Urinary bladder (tissue), 4 donors: ENCODE results near the gene TARDBP. TPM values are rescaled to one million over a fixed set of nuclear protein-coding genes. Genes with fewer than 3 reads are reported as not detected.

ENCODE experiments used
- DNase-seq: peaks from one replicate; pipeline ENCODE4 v3.0.0-alpha.2; 2015; ENCODE audit errors: extremely low spot score
- H3K27ac ChIP-seq: one replicate; pipeline ENCODE4 v1.5.1; 2013; ENCODE audit warnings: low read depth, mild to moderate bottlenecking, moderate library complexity
- H3K36me3 ChIP-seq: one replicate; pipeline ENCODE4 v1.6.1; 2013; ENCODE audit warnings: mild to moderate bottlenecking, moderate library complexity; ENCODE audit not compliant: insufficient read depth
- H3K4me1 ChIP-seq: one replicate; pipeline ENCODE4 v1.6.1; 2013; ENCODE audit warnings: mild to moderate bottlenecking, moderate library complexity; ENCODE audit not compliant: insufficient read depth
- H3K4me3 ChIP-seq: one replicate; pipeline ENCODE4 v1.5.1; 2013; ENCODE audit warnings: low read depth, low read length
- whole genome bisulfite sequencing: extraction: QIAGEN DNeasy Blood & Tissue Kit; methylation state at CpG from one replicate; pipeline ENCODE4 v1.1.7; 2013; 5-methylcytosine and 5-hydroxymethylcytosine counted together
- polyA plus RNA-seq: library from polyadenylated mRNA; stranded (reverse); fragments of 200-250 nt; gene quantifications from one replicate; pipeline ENCODE4 v1.2.3, GENCODE V29; 2013
- total RNA-seq: library from RNA; depleted of rRNA; stranded (reverse); fragments of >200 nt; gene quantifications from one replicate; pipeline ENCODE4 v1.2.3, GENCODE V29; 2014
- donor health status: healthy with polysubstance abuse.
- donor health status: healthy.

Gene TARDBP
- total RNA-seq, result 108 TPM
- 144 TPM for polyA plus RNA-seq

GRCh38 chr1:11012260-11013159 is at the start of gene TARDBP:
Gene TARDBP, plus strand, starts transcription at chr1:11012654. Its CDS starts 1,074 bp downstream, at chr1:11013728.
- peaks cover 7% of the 10 kb centered on the region for H3K36me3 ChIP-seq
- peak; percentile 82 for DNase-seq
- under 1% methylated on average over 94 of the region's 94 CpGs for WGBS
- H3K27ac ChIP-seq, result peak within 1 kb of the TSS; percentile 94
- H3K4me1 ChIP-seq, result no peaks in the 10 kb centered on the region
- peak within 1 kb of the TSS; percentile 98 for H3K4me3 ChIP-seq

GRCh38 chr1:10965546-10966226 is 46.8 kb upstream of the TARDBP start:
- no peak overlapping the region for H3K27ac ChIP-seq
- no peaks in the 10 kb centered on the region for H3K36me3 ChIP-seq
- no peak overlapping the region for H3K4me3 ChIP-seq
- DNase-seq, result no peak
- no peaks in the 10 kb centered on the region for H3K4me1 ChIP-seq
- 42% methylated on average over 10 of the region's 10 CpGs for WGBS

DNA sequence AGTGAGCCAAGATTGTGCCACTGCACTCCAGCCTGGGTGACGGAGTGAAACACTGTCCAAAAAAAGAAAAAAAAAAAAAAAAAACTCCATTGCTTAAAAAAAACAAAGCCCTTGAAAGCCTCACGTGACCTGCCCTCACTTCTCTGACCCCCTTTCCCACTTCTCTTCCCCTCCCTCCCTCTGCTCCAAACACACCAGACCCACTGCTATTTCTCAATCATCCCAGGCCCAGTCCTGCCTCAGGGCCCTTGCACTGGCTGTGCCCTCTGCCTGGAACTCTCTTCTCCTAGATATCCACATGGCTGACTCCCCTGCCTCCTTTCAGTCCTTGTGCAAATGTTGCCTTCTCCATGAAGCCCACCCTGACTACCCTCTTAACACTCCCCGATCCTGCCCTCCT is 45.4 kb upstream of the TARDBP start:
- no peaks in the 10 kb centered on the region for H3K36me3 ChIP-seq
- no peak for DNase-seq
- no peaks in the 10 kb centered on the region for H3K4me1 ChIP-seq
- WGBS, result 84% methylated on average over 3 of the region's 3 CpGs
- no peak overlapping the region for H3K4me3 ChIP-seq
- H3K27ac ChIP-seq, result no peak overlapping the region

- H3K36me3 ChIP-seq, result no peaks in the 10 kb centered on the region
- 34% methylated on average over 13 of the region's 13 CpGs for WGBS
- no peak overlapping the region for H3K27ac ChIP-seq
- H3K4me1 ChIP-seq, result no peaks in the 10 kb centered on the region
- DNase-seq, result no peak
- peak overlapping the region; percentile 19 for H3K4me3 ChIP-seq
Observed at GRCh38 chr1:10968411-10968826, 44.0 kb upstream of the TARDBP start.

GRCh38 chr1:10969267-10969970 is 43.0 kb upstream of the TARDBP start:
- Histone ChIP-seq H3K27ac (no peak overlapping the region), H3K4me3 (no peak overlapping the region), H3K36me3 (no peaks in the 10 kb centered on the region), H3K4me1 (no peaks in the 10 kb centered on the region)
- no peak for DNase-seq
- WGBS, result 67% methylated on average over 14 of the region's 14 CpGs

DNA sequence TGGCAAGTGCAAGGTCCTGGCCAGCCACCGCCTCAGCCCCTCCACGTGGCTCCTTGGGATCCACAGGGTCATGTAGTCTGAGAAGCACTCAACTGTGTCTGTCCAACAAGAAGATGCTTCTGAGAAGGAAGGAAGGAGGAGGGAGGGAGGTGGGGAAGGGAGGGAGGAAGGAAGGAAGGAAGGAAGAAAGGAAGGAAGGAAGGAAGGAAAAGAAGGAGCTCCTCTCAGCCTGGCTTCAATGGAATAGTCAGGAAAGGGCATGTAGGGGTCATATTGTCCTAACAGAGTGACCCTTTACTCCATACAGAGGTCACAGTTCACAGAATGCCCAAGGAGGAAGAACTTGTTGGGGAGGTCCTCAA is 42.5 kb upstream of the TARDBP start:
- H3K27ac ChIP-seq, result no peak overlapping the region
- H3K36me3 ChIP-seq, result no peaks in the 10 kb centered on the region
- H3K4me3 ChIP-seq, result no peak overlapping the region
- H3K4me1 ChIP-seq, result no peaks in the 10 kb centered on the region
- WGBS, result 56% methylated on average over 2 of the region's 2 CpGs
- no peak for DNase-seq

- no peaks in the 10 kb centered on the region for H3K4me1 ChIP-seq
Observed at GRCh38 chr1:10973552-10973951, 38.9 kb upstream of the TARDBP start.

DNA sequence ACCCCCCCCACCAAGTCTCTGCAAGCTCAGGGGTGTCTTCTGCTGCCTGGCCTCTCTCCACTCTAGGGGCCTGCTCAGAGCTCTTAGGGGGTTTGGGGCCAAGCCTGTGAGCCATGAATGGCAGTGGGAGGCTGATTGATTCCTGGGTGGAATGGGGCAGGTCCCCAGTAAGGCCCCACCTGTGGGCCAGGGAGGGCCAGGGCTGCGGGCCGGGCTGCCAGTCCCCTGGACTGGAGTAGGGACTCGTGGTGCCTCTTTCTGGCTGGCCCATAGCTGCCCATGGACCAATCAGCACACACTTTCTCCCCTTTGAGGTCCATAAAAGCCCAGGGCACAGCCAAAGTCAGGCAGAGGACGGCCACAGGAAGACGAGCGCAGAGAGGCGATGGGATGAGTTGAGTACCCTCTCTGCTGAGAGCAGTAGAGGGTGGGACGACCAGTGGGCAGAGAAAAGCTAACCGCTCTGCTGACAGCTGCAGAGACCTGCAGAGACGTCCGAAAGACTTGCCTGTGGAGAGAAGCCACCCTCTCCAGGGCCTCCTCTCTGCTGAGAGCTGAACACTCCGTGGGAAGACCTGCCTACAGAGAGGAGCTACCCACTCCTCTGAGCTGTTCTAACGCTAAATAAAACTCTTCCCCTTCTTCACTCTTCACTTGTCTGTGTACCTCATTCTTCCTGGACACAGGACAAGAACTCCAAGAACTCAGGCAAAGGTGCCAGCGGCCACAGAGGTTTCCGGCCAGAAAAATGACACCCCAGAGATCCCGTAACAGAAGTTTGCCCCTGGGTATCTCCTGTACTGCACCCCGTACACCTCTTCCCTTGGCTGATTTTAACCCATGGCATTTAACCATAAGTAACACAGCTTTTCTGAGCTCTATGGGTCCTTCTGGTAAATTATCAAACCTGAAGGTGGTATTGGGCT is 38.2 kb upstream of the TARDBP start:
- DNase-seq, result no peak
- Histone ChIP-seq H3K27ac (no peak overlapping the region), H3K4me3 (no peak overlapping the region), H3K4me1 (no peaks in the 10 kb centered on the region), H3K36me3 (no peaks in the 10 kb centered on the region)
- whole genome bisulfite sequencing, result 83% methylated on average over 17 of the region's 17 CpGs

More at GRCh38 chr1:10973552-10973951, 38.9 kb upstream of the TARDBP start:
- H3K36me3 ChIP-seq, result no peaks in the 10 kb centered on the region
- WGBS, result 41% methylated on average over 10 of the region's 10 CpGs
- H3K4me3 ChIP-seq, result no peak overlapping the region
- no peak for DNase-seq
- H3K27ac ChIP-seq, result no peak overlapping the region

GRCh38 chr1:10975567-10976326 is 36.7 kb upstream of the TARDBP start:
- no peaks in the 10 kb centered on the region for H3K4me1 ChIP-seq
- DNase-seq, result no peak
- H3K4me3 ChIP-seq, result no peak overlapping the region
- no peaks in the 10 kb centered on the region for H3K36me3 ChIP-seq
- H3K27ac ChIP-seq, result no peak overlapping the region
- 52% methylated on average over 19 of the region's 19 CpGs for WGBS

GRCh38 chr1:10978719-10979118 is 33.7 kb upstream of the TARDBP start:
- H3K4me1 ChIP-seq, result no peaks in the 10 kb centered on the region
- 68% methylated on average over 4 of the region's 4 CpGs for WGBS
- no peak overlapping the region for H3K27ac ChIP-seq
- no peak overlapping the region for H3K4me3 ChIP-seq
- no peak for DNase-seq
- H3K36me3 ChIP-seq, result no peaks in the 10 kb centered on the region

DNA sequence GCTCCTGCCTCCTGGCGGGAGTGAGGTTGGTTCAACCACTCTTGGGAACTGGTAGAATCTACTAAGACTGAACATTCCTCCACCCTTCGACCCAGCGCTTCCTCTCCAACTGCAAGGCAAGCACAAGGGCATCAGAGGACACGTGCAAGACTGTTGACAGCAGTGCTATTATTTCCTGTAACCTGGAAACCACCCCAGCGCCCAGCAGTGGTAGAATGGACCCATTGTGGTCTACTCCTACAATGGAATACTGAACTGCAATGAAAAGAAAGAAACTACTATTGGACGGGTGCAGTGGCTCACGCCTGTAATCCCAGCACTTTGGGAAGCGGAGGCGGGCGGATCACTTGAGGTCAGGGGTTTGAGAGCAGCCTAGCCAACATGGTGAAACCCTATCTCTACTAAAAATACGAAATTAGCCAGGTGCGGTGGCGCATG is 33.0 kb upstream of the TARDBP start:
- H3K4me3 ChIP-seq, result no peak overlapping the region
- 65% methylated on average over 13 of the region's 13 CpGs for WGBS
- no peak for DNase-seq

GRCh38 chr1:10980094-10980577 is 32.3 kb upstream of the TARDBP start:
- 5% methylated on average over 15 of the region's 15 CpGs for WGBS
- Histone ChIP-seq H3K27ac (no peak overlapping the region), H3K4me3 (no peak overlapping the region), H3K4me1 (no peaks in the 10 kb centered on the region), H3K36me3 (no peaks in the 10 kb centered on the region)
- no peak for DNase-seq

More for the DNA sequence above, 33.0 kb upstream of the TARDBP start:
- Histone ChIP-seq H3K36me3 (no peaks in the 10 kb centered on the region), H3K4me1 (no peaks in the 10 kb centered on the region), H3K27ac (no peak overlapping the region)
